Measurements from ENCODE around the gene PLAC9.

GRCh38 chr10:80164596-80164995 lies 32.1 kb downstream of the PLAC9 start:
- TF ChIP-seq CTCF (IDR thresholded peaks at IDR 0.05) = no peak
- TF ChIP-seq POLR2A (IDR thresholded peaks at IDR 0.05) = no peak

Data from lower leg skin (tissue), 3 donors.